ENCODE results near the gene TNIP3. TPM values are rescaled to one million over a fixed set of nuclear protein-coding genes. Genes with fewer than 3 reads are reported as not detected.
A peak's percentile ranks its signal among the peaks of the same experiment; 100 is the strongest.

The TNIP3 gene
- total RNA-seq, 3 donors from 2014 or later = 0.38 to 2.0 (median 1.1) TPM

- no peaks in the 10 kb centered on the region for H3K36me3 ChIP-seq (ENCODE audit: low read depth)
- intact Hi-C loops (cut with DNase I, micrococcal nuclease) = no loop called here
- no peak for TF ChIP-seq CTCF (IDR thresholded peaks at IDR 0.05)
Observed at GRCh38 chr4:121191361-121191760, 27.2 kb upstream of the TNIP3 start.

GRCh38 chr4:121190389-121190788, 26.3 kb upstream of the TNIP3 start:
- intact Hi-C loops (cut with DNase I, micrococcal nuclease) = no loop called here
- DNase-seq (no peak), ATAC-seq (peak; percentile 53)
- Histone ChIP-seq H3K4me3 (no peak overlapping the region), H3K36me3 (ENCODE audit: low read depth) (no peaks in the 10 kb centered on the region), H3K4me1 (ENCODE audit: low read depth) (no peaks in the 10 kb centered on the region), H3K9me3 (no peaks in the 10 kb centered on the region)
- TF ChIP-seq CTCF (IDR thresholded peaks at IDR 0.05) = no peak

More at GRCh38 chr4:121191361-121191760, 27.2 kb upstream of the TNIP3 start:
- ATAC-seq = no peak
- Histone ChIP-seq H3K4me1 (ENCODE audit: low read depth) (no peaks in the 10 kb centered on the region), H3K4me3 (no peak overlapping the region), H3K9me3 (no peaks in the 10 kb centered on the region)
- DNase-seq = no peak

GRCh38 chr4:121189326-121190215, 25.4 kb upstream of the TNIP3 start:
- intact Hi-C loops (cut with DNase I, micrococcal nuclease) = no loop called here
- DNase-seq (peak; percentile 35 to 53 (median 37)), ATAC-seq (peak; percentile 86)
- Histone ChIP-seq H3K36me3 (ENCODE audit: low read depth) (no peaks in the 10 kb centered on the region), H3K4me3 (no peak overlapping the region), H3K9me3 (no peaks in the 10 kb centered on the region), H3K4me1 (ENCODE audit: low read depth) (no peaks in the 10 kb centered on the region)
- no peak for TF ChIP-seq CTCF (IDR thresholded peaks at IDR 0.05)

- ATAC-seq = no peak
- intact Hi-C loops (cut with DNase I, micrococcal nuclease) = no loop called here
- H3K4me1 ChIP-seq (ENCODE audit: low read depth) = no peaks in the 10 kb centered on the region
- H3K4me3 ChIP-seq = no peak overlapping the region
- no peaks in the 10 kb centered on the region for H3K36me3 ChIP-seq (ENCODE audit: low read depth)
- DNase-seq = no peak
- no peaks in the 10 kb centered on the region for H3K9me3 ChIP-seq
- TF ChIP-seq CTCF (IDR thresholded peaks at IDR 0.05) = no peak
Observed at GRCh38 chr4:121187206-121187605, 23.1 kb upstream of the TNIP3 start.

GRCh38 chr4:121185960-121186359, 21.8 kb upstream of the TNIP3 start:
- no peaks in the 10 kb centered on the region for H3K36me3 ChIP-seq (ENCODE audit: low read depth)
- H3K9me3 ChIP-seq = no peaks in the 10 kb centered on the region
- intact Hi-C loops (cut with DNase I, micrococcal nuclease) = no loop called here
- no peak for TF ChIP-seq CTCF (IDR thresholded peaks at IDR 0.05)
- ATAC-seq (no peak), DNase-seq (no peak)
- no peaks in the 10 kb centered on the region for H3K4me1 ChIP-seq (ENCODE audit: low read depth)
- H3K4me3 ChIP-seq = no peak overlapping the region

Measured in mucosa of descending colon (tissue), 3 donors.